Measurements from ENCODE around the gene CHD1L.
A peak's percentile ranks its signal among the peaks of the same experiment; 100 is the strongest.
"Not testable (repeated sequence)": the region's sequence is repeated elsewhere in the genome, so short reads cannot be mapped to it uniquely, and the experiment has no call there.

The CHD1L gene

DNA sequence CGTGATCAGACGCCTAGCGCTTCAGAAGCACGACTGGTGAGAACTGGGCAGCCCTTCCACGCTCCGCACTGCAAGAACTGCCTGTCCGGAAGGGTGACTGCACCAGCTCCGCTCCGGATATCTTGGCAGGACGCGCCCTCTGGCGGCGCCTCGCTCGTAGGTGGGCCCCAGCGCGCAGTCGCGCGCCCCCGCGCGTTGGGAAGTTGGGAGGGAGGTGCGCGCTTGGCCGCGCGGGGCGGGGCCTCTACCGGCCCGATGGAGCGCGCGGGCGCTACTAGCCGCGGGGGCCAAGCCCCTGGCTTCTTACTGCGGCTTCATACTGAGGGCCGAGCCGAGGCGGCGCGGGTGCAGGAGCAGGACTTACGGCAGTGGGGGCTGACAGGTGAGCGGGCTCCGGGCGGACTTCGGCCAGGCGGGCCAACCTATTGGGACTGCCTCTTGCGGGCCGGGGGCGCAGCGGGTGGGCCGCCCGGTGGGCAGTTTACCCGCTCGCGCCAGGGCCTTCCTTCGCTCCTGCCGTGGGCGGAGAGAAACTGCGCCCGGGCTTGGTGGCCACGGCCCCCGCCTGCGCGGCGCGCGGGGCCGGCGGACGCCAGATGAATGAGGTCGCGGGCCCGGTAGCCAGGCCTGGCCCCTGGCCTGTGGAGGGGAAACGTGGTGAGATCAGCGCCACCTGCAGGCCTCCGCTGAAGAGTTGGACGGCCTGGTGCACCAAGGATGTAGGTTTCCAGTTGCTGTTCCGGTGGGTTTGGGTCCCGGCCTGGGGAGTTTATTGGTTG, at the start of gene CHD1L:
Gene CHD1L, plus strand, starts transcription at position 236 of the 779 bp plus-strand sequence. Its CDS starts 20 bp downstream, at position 256.
- peak; percentile 54 to 67 for DNase-seq

GRCh38 chr1:147197324-147197723, 45.2 kb upstream of the CHD1L start:
- not testable (repeated sequence) for DNase-seq

- no peak for DNase-seq
Measured at GRCh38 chr1:147201276-147201675, 41.2 kb upstream of the CHD1L start.

- no peak for DNase-seq
Measured at GRCh38 chr1:147201786-147202185, 40.7 kb upstream of the CHD1L start.

DNA sequence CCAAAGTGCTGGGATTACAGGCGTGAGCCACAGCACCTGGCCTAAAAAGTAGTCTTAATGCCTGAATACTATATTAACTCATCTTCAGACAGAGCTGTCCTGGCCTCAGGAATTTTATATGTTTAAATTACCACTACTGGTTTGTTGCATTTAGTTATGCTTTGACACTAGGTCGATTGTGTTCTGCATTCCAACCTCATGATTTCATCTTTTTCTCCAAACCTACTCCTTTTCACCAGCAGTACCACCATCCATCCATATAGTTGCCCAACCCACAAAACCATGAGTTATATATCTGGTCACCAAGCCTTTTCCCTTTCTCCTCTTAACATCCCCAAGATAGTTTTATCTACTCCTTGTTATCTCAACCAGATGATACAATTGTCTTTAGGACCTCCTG, 39.9 kb upstream of the CHD1L start:
- DNase-seq: no peak

DNA sequence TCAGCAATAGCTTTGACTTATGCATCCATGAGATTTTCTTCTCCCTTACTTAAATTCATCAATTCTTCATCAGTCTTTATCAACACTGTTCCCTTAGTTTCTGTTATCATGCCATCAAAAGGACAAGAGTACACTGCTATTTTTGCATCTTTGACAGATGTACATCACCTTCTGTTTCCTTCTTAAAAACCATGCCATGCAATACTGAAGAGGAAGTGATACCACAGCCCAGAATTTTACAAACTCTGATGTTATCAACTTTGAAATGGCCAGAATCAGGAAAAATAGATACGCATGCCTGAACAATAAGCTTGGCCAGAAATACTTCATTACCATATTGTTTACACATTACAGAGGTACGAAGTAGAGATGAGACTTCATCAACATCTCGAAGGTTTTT, 38.4 kb upstream of the CHD1L start:
- no peak for DNase-seq

GRCh38 chr1:147207192-147207591, 35.3 kb upstream of the CHD1L start:
- DNase-seq: no peak

DNA sequence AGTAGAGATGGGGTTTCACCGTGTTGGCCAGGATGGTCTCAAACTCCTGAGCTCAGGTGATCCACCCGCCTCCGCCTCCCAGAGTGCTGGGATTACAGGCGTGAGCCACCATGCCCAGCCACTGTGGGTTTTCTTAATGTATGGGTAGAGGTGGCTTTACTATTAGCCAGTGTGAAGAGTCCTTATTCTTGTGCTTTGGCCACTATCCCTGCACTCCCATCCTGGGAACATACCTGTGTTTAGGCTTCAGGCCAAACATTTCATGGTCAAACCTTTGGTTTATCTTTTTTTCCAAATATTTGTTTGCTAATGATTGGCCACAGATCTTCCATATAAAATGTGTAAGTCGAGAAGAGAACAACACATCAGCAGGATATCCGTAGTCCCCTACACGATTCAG, 33.9 kb upstream of the CHD1L start:
- no peak for DNase-seq

- no peak for DNase-seq
Measured at GRCh38 chr1:147209825-147210821, 32.4 kb upstream of the CHD1L start.

DNA sequence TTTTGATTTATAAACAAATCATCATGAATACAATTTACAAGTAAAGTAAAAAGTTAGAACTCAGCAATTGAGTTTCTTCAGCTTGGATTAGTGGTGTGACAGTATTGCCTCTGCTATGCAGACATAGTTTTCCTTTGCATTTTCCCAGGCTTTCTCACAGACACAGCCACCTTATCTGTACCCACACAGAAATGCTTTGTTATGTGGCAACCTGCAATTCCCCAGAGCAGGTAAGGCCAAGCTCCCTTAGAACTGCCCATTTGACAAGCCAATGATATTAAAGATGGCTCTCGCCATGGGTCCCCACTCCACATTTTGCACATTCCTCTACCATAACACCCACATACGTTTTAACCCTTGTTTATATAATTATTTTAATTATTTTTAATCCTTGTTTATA, 31.5 kb upstream of the CHD1L start:
- no peak for DNase-seq

DNA sequence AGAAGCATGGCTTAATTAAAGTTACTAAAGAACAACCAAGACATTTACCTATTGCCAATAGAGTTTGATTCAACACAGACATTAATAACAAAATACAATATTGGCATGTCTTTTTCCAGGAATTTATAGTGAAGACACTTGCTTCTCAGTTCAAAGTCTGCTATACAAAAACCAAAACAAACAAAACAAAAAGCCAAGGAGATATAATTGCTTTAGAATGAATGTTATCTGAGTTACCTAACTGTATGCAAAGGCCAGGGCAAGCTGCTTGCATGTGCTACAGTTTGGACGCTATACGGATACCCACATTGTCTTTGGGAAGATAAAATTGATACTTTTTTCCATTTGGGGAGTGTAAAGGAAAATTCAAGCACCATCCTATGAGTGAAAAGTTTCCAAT, 30.9 kb upstream of the CHD1L start:
- DNase-seq: no peak

DNA sequence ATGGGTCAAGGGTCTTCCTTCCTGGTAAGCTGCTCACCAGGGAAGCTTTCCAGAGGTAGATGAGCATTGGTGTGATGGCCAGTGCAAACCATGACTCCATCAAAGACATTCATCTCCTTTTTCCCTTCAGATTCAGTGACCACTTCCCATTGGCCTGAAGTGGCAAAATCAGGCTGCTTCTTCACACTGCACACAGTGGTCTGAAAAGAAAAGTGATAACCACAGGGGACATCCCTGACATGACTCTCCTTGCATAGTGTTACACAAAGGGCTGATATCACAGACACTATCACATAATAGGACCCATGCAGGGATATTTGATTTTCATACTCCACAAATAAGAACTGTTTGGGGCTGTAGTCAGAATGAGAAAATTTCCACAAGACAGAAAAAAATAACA, 29.2 kb upstream of the CHD1L start:
- no peak for DNase-seq

GRCh38 chr1:147214325-147214724, 28.2 kb upstream of the CHD1L start:
- DNase-seq: no peak

- DNase-seq: no peak
Measured at GRCh38 chr1:147214842-147215539, 27.5 kb upstream of the CHD1L start.

DNA sequence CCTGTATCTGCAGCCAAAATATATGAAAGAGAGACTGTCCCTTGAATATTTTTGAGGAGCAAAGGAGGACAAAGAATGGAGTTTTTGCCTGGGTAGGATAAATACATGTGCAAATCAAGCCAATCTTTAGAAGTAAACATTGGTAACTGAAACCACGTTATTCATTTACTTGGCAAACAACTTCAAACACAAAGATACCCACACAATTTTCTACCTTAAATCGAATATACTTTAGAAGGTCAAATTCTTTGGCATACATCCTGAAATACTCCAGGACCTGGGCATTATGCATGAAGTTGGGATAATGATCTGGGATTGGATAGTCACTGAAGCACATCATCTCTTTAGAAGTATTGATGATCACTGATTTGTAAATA, 27.0 kb upstream of the CHD1L start:
- DNase-seq: no peak

- no peak for DNase-seq
Measured at GRCh38 chr1:147216124-147216523, 26.4 kb upstream of the CHD1L start.

GRCh38 chr1:147217141-147217540, 25.3 kb upstream of the CHD1L start:
- DNase-seq: no peak

GRCh38 chr1:147218606-147219005, 23.9 kb upstream of the CHD1L start:
- no peak for DNase-seq

DNA sequence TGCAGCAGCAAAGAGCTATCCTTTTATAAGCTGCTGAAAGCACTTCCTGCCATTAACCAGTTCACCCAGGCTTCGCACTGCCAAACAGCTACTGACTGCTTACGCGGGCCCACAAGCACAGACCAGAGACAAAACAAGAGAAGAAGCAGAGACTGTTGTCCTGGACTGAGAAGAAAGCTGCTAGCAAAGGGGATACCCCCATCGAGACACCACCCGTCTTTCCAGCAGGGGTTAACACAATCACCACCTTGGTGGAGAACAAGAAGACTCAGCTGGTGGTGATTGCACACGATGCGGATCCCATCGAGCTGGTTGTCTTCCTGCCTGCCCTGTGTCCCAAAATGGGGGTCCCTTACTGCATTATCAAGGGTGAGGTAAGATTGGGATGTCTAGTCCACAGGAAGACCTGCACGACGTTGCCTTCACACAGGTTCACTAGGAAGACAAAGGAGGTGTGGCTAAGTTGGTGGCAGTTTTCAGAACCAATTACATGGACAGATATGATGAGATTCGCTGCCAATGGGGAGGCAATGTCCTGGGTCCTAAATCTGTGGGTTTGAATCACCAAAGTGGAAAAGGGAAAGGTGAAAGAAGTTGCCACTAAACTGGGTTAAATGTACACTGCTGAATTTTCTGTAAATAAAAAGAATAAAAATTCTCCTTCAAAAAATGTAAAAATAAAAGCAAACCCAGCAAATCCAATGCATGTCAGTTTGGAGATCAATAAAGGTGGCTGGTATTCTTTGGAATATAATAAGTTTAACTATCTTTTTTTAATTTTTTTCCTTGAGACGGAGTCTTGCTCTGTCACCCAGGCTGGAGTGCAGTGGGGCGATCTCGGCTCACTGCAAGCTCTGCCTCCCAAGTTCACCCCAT, 18.5 kb upstream of the CHD1L start:
- no peak for DNase-seq

DNA sequence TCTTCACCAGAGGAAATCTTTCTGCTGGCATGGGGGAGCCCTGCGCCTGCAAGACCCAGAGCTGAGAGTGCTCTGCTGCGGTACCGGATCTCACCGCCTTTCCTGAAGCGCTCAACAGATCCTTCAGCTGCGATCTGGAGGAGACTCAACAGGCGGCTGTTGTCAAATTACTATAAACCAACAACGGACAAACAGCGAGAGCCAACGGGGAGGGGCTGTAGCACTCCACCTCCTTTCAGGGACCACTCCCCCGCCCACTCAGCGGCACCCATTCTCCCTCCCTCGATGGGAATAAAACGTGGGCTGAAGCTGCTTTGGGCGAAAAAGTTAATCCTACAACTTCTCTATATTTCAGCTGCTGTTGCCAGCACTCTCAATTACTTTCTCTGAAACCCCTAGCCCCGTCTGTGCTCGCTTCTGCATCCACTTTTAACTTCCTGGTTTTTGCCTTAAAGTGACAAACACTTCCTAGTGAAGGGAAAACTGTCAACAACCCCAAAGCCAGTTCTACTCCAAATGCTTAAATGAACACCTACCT, 17.2 kb upstream of the CHD1L start, which contains the start of gene FMO5:
Gene FMO5, minus strand, starts transcription at position 147 of the 538 bp plus-strand sequence. CDS start 310 bp downstream, outside the sequence.
- DNase-seq: no peak

GRCh38 chr1:147231032-147231431, 11.5 kb upstream of the CHD1L start:
- DNase-seq: not testable (repeated sequence)

GRCh38 chr1:147233903-147234302, 8.6 kb upstream of the CHD1L start:
- not testable (repeated sequence) for DNase-seq
